Vein endothelial cell (primary cell): ENCODE data around the gene STKLD1. TPM values are rescaled to one million over a fixed set of nuclear protein-coding genes. Genes with fewer than 3 reads are reported as not detected.

ENCODE experiments used
- small RNA-seq: library from RNA; depleted of rRNA; stranded (forward); fragments of <200 nt; gene quantifications from one replicate; pipeline ENCODE3, GENCODE V24; 2012
- total RNA-seq: library from RNA; depleted of rRNA; stranded (reverse); fragments of >200 nt; gene quantifications from 2 replicates; pipeline ENCODE4 v1.2.3, GENCODE V29; 2012

The STKLD1 gene
- total RNA-seq: 0.33 and 1.6 TPM in 2 replicates

DNA sequence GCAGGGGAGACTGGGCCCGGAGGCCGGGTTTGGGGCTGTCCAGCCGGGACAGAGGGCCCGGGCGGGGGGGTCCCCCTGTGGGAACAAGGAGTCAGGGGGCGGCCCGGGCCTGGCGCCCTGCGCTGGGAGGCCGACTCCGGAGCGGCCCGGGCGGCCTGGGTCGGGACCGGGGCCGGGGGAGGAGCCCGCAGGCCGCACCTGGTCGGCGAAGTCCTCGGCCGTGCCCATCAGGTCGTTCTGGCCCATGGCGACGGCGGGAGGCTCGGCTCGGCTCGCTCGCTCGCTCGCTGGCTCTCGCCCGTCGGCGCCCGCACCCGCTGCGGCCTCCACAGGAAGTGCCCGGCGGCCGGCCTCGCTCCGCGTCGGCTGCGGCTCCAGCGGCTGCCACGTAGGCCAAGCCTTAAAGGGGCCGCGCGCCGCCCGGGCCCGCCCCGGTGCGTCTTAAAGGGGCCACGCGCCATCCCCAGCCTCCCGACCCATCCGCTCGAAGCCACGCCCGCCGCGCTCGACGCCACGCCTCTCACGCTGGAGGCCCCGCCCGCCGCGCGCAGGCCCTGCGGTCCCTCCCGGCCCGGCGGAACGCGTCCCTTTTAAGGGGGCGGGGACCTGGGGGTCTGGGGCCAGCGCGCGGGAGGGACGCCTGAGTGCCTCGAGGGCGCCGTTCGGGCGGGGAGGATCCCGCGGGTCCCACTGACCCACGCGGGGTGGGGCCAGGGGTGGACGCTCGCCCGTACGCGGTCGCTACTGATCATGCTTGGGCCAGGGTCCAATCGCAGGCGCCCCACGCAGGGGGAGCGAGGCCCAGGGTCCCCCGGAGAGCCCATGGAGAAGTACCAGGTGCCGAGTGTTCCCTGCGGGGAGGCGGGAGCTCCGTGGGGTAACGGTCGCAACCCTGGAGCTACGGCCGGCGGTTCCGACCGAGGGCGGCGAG is at the start of gene STKLD1, which contains the start of gene SURF4:
Gene STKLD1, plus strand, starts transcription at position 643 of the 931 bp plus-strand sequence. Its CDS starts 108 bp downstream, at position 751.
Gene SURF4, minus strand, starts transcription at position 337 of the 931 bp plus-strand sequence. Its CDS starts 91 bp downstream, at position 246.

DNA sequence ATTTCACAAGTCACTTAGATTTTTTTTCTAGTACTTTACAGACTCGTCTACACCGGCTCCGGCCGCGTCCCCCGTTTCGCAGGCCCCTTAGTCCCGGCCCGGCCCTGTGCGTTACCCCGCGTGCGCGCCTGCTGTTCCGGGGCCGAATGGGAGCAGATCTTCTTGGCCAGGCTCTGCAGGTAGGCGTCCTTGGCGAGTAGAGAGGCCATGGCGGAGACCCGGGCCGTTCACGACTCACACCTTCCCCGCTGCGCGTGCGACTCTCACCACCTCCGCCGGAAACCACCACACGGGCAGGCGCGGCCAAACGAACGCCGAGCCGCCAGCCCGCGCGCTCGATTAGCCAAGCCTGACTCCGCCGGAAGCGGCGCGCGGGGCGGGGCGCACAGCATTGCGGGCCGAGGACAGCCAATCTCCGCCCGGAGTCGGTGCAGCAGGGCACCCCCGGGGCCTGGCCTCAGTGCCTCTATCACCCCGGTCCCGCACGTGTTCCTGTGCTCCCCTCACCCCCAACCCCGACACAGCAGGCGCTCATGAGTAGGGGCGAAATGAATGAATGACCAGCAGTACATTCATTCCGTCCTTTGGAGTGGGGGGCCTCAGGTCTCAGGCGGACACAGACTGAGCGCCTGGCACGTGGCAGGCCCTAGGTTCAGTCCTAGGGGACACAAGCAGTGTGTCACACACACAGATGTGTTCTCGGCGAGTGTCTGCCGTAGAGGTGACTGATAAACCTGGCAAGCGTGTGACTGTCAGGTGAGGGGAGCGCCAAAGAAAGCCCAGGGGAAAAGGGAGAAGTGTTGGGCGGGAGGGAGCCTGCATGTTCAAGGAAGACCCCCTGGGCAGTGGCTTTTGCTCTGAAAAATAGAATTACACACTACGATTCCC is 40.0 kb upstream of the STKLD1 start, which contains the start of gene SURF6:
Gene SURF6, minus strand, starts transcription at position 265 of the 888 bp plus-strand sequence. Its CDS starts 56 bp downstream, at position 209.

DNA sequence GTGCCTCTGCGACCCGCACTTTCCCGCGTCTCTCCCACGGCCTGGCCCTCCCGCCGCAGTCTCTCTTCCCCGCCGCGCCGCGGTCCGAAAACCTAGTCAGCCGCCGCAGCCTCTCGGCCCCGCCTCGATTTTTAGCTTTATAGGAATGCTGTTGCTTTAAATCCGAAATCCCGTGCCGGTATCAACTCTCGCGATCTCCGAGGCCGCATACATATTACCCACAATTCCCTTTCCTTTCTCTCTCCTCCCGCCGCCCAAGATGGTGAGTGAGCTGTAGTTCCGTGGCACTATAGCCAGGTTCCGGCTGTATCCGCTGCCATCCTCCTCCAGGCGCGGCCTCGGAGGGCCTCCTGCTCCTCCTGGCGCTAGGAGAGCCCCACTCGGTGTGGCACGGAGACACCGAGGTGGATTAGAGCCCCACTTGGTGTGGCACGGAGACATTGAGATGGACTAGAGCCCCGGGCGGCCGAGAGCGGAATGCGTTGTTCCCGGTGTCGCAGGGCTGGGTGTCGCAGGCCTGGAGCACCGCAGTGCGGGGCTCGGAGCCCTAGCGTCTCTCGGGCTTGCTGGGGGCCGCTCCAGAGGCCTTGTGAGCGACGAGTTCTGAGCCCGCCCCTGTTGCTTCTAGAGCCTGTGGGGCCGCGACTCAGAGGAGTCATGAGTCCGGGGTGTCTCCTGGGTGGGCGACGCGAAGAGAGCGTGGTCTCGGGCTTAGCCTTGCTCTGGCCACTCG is 28.0 kb upstream of the STKLD1 start, which contains the start of the genes MED22 and RPL7A:
Gene MED22, minus strand, starts transcription at position 147 of the 733 bp plus-strand sequence. CDS start 1,469 bp downstream, outside the sequence.
Gene RPL7A, plus strand, starts transcription at position 234 of the 733 bp plus-strand sequence. Its CDS starts 26 bp downstream, at position 260.

DNA sequence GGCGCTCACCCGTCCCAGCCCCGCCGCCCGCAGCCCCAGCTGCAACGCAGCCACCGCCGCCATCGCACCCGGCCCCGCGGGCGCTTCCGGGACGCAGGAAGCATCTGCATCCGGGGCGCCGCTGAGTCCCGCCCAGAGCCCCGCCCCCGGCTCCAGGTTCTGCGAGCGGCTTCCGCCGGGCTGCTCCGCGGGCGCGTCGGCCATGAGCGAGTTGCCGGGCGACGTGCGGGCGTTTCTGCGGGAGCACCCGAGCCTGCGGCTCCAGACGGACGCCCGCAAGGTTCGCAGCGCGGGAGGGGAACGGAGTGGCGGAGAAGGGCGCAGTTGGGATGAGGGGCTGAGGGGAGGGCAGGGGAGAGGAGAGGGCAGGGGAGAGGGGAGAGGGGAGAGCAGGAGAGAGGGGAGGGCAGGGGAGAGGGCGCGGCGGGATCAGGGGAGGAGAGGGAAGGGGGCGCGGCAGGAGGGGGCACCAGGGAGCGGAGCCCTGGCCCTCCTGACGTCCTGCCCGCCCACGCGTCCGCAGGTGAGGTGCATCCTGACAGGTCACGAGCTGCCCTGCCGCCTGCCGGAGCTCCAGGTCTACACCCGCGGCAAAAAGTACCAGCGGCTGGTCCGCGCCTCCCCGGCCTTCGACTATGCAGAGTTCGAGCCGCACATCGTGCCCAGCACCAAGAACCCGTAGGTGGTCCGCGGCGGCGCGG is 19.6 kb upstream of the STKLD1 start, which contains the start of the genes SURF1 and SURF2:
Gene SURF1, minus strand, starts transcription at position 97 of the 701 bp plus-strand sequence. Its CDS starts 34 bp downstream, at position 63.
Gene SURF2, plus strand, starts transcription at position 160 of the 701 bp plus-strand sequence. Its CDS starts 43 bp downstream, at position 203.

DNA sequence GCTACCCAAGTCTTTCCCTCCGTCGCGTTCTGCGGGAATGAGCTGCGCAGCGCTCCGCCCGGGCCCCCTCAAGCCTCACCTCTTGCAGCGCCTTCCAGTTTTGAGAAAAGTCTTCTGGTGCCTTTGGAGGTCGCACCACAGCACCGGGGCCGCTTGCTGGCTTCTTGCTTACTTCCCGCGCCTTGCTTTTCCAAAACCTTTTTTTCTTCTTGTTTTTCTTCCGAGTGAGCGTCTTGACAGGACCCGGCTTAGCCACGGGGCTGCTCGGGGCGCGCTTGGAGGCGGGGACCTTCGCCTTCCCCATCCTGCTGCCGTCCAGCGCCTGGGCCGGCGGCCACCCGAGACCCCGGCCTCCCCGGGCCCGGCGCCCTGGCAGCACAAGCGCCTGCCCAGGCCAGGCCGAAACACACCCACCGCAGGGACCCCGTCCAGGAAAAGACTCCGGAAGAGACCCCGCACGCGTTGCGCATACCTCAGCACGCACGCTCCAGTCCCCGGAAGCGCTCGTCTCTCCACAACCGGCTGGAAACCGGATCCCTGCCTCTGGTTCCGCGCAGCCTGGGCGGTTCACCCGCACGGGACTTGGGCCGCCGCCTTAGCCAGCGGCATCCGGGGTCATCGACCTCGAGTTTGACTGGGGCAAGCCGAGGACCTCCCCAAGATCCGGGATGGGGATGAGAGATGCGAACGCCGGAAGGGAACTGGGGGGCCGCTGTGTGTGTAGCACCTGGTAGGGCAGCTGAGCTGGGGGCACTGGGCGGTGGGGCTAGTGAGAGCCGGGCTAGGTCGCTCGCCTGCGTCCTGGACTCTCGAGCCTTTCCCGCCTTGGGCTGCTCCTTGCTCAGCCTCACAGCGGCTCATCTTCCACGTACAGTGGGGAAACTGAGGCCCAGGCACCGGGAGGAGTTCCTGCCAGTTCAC is 41.6 kb downstream of the STKLD1 start, which contains the start of gene REXO4:
Gene REXO4, minus strand, starts transcription at position 470 of the 921 bp plus-strand sequence. Its CDS starts 166 bp downstream, at position 304.

DNA sequence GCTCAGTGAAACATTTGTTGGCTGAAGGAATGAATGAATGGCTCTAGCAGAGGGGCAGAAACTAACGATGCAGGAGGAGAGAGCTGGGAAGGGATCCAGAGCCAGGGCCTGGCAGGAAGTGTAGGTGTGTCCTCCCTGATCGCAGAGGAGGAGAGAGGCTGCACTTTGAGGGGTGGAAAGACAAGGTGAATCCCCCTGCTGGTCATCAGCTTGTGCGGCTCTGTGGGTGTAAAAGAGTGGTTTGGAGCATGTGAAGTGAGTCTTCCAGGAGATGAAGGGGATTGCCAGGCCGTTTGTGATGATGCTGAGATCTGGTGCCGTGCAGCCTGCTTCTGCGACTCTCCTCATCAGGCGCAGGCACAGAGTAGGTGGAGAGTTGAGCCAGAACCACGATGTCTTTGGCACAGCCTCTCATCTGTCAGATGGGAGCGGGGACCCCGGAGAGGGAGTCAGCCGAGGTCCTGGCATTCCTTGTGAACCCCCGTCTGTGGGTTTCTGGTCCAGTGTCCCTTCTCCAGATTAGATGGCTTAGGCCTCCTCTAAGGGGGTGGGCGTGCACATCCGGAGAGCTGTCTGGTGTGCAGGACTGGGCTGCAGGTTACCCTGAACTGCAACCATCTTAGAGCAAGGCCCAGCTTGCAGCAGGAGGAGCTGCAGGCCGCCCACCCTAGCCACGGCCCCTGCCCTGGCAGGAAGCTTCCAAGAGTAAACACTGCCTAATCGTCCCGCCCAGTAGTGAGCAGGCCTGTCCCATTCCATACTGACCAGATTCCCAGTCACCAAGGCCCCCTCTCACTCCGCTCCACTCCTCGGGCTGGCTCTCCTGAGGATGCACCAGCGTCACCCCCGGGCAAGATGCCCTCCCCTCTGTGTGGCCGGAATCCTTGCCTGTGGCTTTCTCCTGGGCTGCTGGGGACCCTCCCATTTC is 45.7 kb downstream of the STKLD1 start, which contains the start of gene ADAMTS13:
Gene ADAMTS13, plus strand, starts transcription at position 753 of the 928 bp plus-strand sequence. Its CDS starts 77 bp downstream, at position 830.

Small RNAs within 50 kb of the gene (small RNA-seq; reads per million reads assigned to genes)
- gene RF00019 (not detected), gene SNORD24 (not detected), gene SNORD36A (not detected), gene SNORD36B (not detected), gene SNORD36C (not detected)

Other genes with a start within 250 kb of the STKLD1 start
- 17.3 and 36.9 TPM in 2 replicates for gene GBGT1, start 212.5 kb upstream of the STKLD1 start, total RNA-seq
- not detected in 2 replicates for gene OBP2B, start 167.1 kb upstream of the STKLD1 start, total RNA-seq
- 0.10 TPM in 1 of 2 replicates, not detected in the other for gene ABO, start 101.2 kb upstream of the STKLD1 start, total RNA-seq
- 11.1 and 11.3 TPM in 2 replicates for gene SURF6, start 40.2 kb upstream of the STKLD1 start, total RNA-seq
- gene MED22, start 28.2 kb upstream of the STKLD1 start, total RNA-seq: 19.6 and 19.9 TPM in 2 replicates
- 2,150 and 2,505 TPM in 2 replicates for gene RPL7A, start 28.1 kb upstream of the STKLD1 start, total RNA-seq
- gene SURF1, start 19.9 kb upstream of the STKLD1 start, total RNA-seq: 11.7 and 19.3 TPM in 2 replicates
- 10.7 and 12.1 TPM in 2 replicates for gene SURF2, start 19.8 kb upstream of the STKLD1 start, total RNA-seq
- 336 and 365 TPM in 2 replicates for gene SURF4, start 306 bp upstream of the STKLD1 start, total RNA-seq
- gene REXO4, start 41.6 kb downstream of the STKLD1 start, total RNA-seq: 13.4 and 16.0 TPM in 2 replicates
- gene ADAMTS13, start 46.0 kb downstream of the STKLD1 start, total RNA-seq: 0.48 and 0.98 TPM in 2 replicates
- 4.9 and 11.1 TPM in 2 replicates for gene CACFD1, start 83.6 kb downstream of the STKLD1 start, total RNA-seq
- 40.8 and 55.9 TPM in 2 replicates for gene SLC2A6, start 102.7 kb downstream of the STKLD1 start, total RNA-seq
- not detected in 2 replicates for gene MYMK, start 148.6 kb downstream of the STKLD1 start, total RNA-seq
- gene ADAMTSL2, start 158.3 kb downstream of the STKLD1 start, total RNA-seq: 0.10 TPM in 1 of 2 replicates, not detected in the other
- not detected in 2 replicates for gene FAM163B, start 233.0 kb downstream of the STKLD1 start, total RNA-seq